ENCODE results near the gene IMPA2. TPM values are rescaled to one million over a fixed set of nuclear protein-coding genes. Genes with fewer than 3 reads are reported as not detected.
"Not testable (repeated sequence)": the region's sequence is repeated elsewhere in the genome, so short reads cannot be mapped to it uniquely, and the experiment has no call there.

Gene IMPA2
- total RNA-seq, 1 experiment from 2014 or later = 37.6 TPM

DNA sequence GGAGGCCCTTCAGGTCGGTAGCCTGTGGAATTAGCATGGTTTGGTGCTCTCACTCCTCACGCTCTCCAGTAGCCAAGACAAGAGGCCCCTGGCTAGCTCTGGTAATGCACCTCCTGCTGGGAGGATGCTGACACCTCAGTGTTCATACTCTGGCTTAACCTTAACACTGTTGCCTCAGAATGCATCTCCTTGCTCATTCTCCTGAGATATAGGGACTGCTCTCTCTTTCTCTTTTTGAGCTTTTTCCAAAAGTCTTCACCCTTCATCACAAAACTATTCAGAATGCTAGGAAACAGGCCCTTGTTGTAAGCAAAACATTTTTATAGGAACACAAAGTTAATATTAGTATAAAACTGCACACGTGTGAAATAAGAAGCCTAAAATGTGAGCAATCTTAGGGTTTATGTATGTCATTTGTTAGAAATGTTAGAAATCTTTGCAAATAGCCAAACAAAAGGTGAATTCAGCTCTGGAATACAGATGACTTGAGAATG is 17.3 kb upstream of the IMPA2 start:
- no TSS peak for BruUV-seq (replicated peaks)
- ChIA-PET CTCF (no interaction called here), POLR2A (no interaction called here)
- Histone ChIP-seq H3K4me1 (ENCODE audit: control insufficient read depth, insufficient read depth, low read length) (peaks cover 3% of the 10 kb centered on the region; the same call in 1 of the 2 replicates), H3K36me3 (ENCODE audit: control insufficient read depth, insufficient read depth, low read length) (no peaks in the 10 kb centered on the region), H3K27me3 (ENCODE audit: control insufficient read depth, insufficient read depth, low read length) (no peaks in the 10 kb centered on the region), H3K27ac (ENCODE audit: low read length) (no peak overlapping the region), H3K9me3 (ENCODE audit: control insufficient read depth, insufficient read depth, low read depth, low read length) (no peaks in the 10 kb centered on the region), H3K4me3 (ENCODE audit: low read depth in 2 of 2, low read length in 2 of 2) (no peak overlapping the region)
- ATAC-seq (no peak), DNase-seq (ENCODE audit: low read depth, low spot score) (no peak)
- in situ Hi-C loops (cut with HindIII; ENCODE audit: low pct_unique_long_range_greater_than_20kb, low sequenced_read_pairs) = no loop called here
- TF ChIP-seq SIN3A (IDR thresholded peaks at IDR 0.05; ENCODE audit: borderline replicate concordance, insufficient read depth, low read depth, low read length) = no peak
- intact Hi-C loops (cut with micrococcal nuclease; ENCODE audit: unreplicated experiment) = no loop called here

GRCh38 chr18:11969904-11970835 is 11.1 kb upstream of the IMPA2 start:
- ATAC-seq = no peak
- intact Hi-C loops (cut with micrococcal nuclease; ENCODE audit: unreplicated experiment) = no loop called here
- H3K4me3 ChIP-seq (ENCODE audit: low read depth in 2 of 2, low read length in 2 of 2) = no peak overlapping the region
- H3K4me1 ChIP-seq (ENCODE audit: control insufficient read depth, insufficient read depth, low read length) = no peaks in the 10 kb centered on the region
- CTCF ChIA-PET = interaction anchor here (0.7 kb wide), 1 partner anchor 25 kb away, joined by 4 read pairs; no protein-coding TSS in a partner anchor
- no peaks in the 10 kb centered on the region for H3K9me3 ChIP-seq (ENCODE audit: control insufficient read depth, insufficient read depth, low read depth, low read length)
- in situ Hi-C loops (cut with HindIII; ENCODE audit: low pct_unique_long_range_greater_than_20kb, low sequenced_read_pairs) = no loop called here
- H3K27me3 ChIP-seq (ENCODE audit: control insufficient read depth, insufficient read depth, low read length) = no peaks in the 10 kb centered on the region
- no peak overlapping the region for H3K27ac ChIP-seq (ENCODE audit: low read length)
- H3K36me3 ChIP-seq (ENCODE audit: control insufficient read depth, insufficient read depth, low read length) = no peaks in the 10 kb centered on the region
- POLR2A ChIA-PET = no interaction called here
- no TSS peak for BruUV-seq (replicated peaks)
- no peak for DNase-seq (ENCODE audit: low read depth, low spot score)
- TF ChIP-seq, protein P1, sequence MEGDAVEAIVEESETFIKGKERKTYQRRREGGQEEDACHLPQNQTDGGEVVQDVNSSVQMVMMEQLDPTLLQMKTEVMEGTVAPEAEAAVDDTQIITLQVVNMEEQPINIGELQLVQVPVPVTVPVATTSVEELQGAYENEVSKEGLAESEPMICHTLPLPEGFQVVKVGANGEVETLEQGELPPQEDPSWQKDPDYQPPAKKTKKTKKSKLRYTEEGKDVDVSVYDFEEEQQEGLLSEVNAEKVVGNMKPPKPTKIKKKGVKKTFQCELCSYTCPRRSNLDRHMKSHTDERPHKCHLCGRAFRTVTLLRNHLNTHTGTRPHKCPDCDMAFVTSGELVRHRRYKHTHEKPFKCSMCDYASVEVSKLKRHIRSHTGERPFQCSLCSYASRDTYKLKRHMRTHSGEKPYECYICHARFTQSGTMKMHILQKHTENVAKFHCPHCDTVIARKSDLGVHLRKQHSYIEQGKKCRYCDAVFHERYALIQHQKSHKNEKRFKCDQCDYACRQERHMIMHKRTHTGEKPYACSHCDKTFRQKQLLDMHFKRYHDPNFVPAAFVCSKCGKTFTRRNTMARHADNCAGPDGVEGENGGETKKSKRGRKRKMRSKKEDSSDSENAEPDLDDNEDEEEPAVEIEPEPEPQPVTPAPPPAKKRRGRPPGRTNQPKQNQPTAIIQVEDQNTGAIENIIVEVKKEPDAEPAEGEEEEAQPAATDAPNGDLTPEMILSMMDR (IDR thresholded peaks at IDR 0.05) = no peak
- TF ChIP-seq TCF7L2 (IDR thresholded peaks at IDR 0.05; ENCODE audit: low read depth, low read length) = no peak
- TF ChIP-seq SIN3A (IDR thresholded peaks at IDR 0.05; ENCODE audit: borderline replicate concordance, insufficient read depth, low read depth, low read length) = no peak
- TF ChIP-seq POLR2AphosphoS5 (IDR thresholded peaks at IDR 0.05; ENCODE audit: low read depth, low read length) = no peak
- TF ChIP-seq, protein P2, sequence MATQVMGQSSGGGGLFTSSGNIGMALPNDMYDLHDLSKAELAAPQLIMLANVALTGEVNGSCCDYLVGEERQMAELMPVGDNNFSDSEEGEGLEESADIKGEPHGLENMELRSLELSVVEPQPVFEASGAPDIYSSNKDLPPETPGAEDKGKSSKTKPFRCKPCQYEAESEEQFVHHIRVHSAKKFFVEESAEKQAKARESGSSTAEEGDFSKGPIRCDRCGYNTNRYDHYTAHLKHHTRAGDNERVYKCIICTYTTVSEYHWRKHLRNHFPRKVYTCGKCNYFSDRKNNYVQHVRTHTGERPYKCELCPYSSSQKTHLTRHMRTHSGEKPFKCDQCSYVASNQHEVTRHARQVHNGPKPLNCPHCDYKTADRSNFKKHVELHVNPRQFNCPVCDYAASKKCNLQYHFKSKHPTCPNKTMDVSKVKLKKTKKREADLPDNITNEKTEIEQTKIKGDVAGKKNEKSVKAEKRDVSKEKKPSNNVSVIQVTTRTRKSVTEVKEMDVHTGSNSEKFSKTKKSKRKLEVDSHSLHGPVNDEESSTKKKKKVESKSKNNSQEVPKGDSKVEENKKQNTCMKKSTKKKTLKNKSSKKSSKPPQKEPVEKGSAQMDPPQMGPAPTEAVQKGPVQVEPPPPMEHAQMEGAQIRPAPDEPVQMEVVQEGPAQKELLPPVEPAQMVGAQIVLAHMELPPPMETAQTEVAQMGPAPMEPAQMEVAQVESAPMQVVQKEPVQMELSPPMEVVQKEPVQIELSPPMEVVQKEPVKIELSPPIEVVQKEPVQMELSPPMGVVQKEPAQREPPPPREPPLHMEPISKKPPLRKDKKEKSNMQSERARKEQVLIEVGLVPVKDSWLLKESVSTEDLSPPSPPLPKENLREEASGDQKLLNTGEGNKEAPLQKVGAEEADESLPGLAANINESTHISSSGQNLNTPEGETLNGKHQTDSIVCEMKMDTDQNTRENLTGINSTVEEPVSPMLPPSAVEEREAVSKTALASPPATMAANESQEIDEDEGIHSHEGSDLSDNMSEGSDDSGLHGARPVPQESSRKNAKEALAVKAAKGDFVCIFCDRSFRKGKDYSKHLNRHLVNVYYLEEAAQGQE (IDR thresholded peaks at IDR 0.05; ENCODE audit: insufficient read depth in 1 of 2, low read depth in 2 of 2, low read length in 1 of 2) = no peak

- H3K27me3 ChIP-seq (ENCODE audit: control insufficient read depth, insufficient read depth, low read length); intact Hi-C loops (cut with micrococcal nuclease; ENCODE audit: unreplicated experiment); ATAC-seq; H3K36me3 ChIP-seq (ENCODE audit: control insufficient read depth, insufficient read depth, low read length); DNase-seq (ENCODE audit: low read depth, low spot score); in situ Hi-C loops (cut with HindIII; ENCODE audit: low pct_unique_long_range_greater_than_20kb, low sequenced_read_pairs); H3K4me3 ChIP-seq (ENCODE audit: low read depth in 2 of 2, low read length in 2 of 2); H3K4me1 ChIP-seq (ENCODE audit: control insufficient read depth, insufficient read depth, low read length); H3K9me3 ChIP-seq (ENCODE audit: control insufficient read depth, insufficient read depth, low read depth, low read length); POLR2A ChIA-PET; BruUV-seq (replicated peaks); H3K27ac ChIP-seq (ENCODE audit: low read length): not testable (repeated sequence)
- CTCF ChIA-PET = interaction anchor here (0.7 kb wide), 1 partner anchor 25 kb away, joined by 4 read pairs; no protein-coding TSS in a partner anchor
Observed at GRCh38 chr18:11970836-11971226, 10.5 kb upstream of the IMPA2 start.
